ENCODE results near the gene PTPRJ. TPM values are rescaled to one million over a fixed set of nuclear protein-coding genes. Genes with fewer than 3 reads are reported as not detected.

PTPRJ gene
- total and polyA plus RNA-seq, 7 donors, result 0.32 to 12.4 (median 4.1) TPM

GRCh38 chr11:48029681-48030290, 49.4 kb downstream of the PTPRJ start:
- WGBS, 3 donors, result 74 to 77% (median 76%) methylated on average over 6 of the region's 6 CpGs
- Histone ChIP-seq H3K4me1 (peaks cover 37% of the 10 kb centered on the region), H3K27me3 (ENCODE audit: insufficient read depth in 3 of 3, low read length in 2 of 3) (no peaks in the 10 kb centered on the region), H3K9me3 (no peaks in the 10 kb centered on the region), H3K36me3 (ENCODE audit: insufficient read depth in 1 of 2, low read depth in 1 of 2) (no peaks in the 10 kb centered on the region), H3K27ac (no peak overlapping the region), H3K4me3 (no peak overlapping the region)
- no peak for TF ChIP-seq CTCF (IDR thresholded peaks at IDR 0.05)
- DNase-seq, result no peak
- ATAC-seq, result no peak
- intact Hi-C loops (cut with DNase I), result loop anchor here (5.0 to 10.0 kb wide), 2 partner anchors 37 to 55 kb away; no protein-coding TSS in a partner anchor

GRCh38 chr11:48031602-48032001, 51.2 kb downstream of the PTPRJ start:
- DNase-seq (no peak), ATAC-seq (no peak)
- peaks cover 43% of the 10 kb centered on the region for H3K4me1 ChIP-seq
- WGBS, 3 donors, result 81 to 91% (median 85%) methylated on average over 6 of the region's 6 CpGs
- no peaks in the 10 kb centered on the region for H3K27me3 ChIP-seq (ENCODE audit: insufficient read depth in 3 of 3, low read length in 2 of 3)
- no peaks in the 10 kb centered on the region for H3K36me3 ChIP-seq (ENCODE audit: insufficient read depth in 1 of 2, low read depth in 1 of 2)
- no peak for TF ChIP-seq CTCF (IDR thresholded peaks at IDR 0.05)
- H3K4me3 ChIP-seq, result no peak overlapping the region
- intact Hi-C loops (cut with DNase I), result loop anchor here (5.0 to 10.0 kb wide), 2 partner anchors 39 to 53 kb away; no protein-coding TSS in a partner anchor
- no peak overlapping the region for H3K27ac ChIP-seq
- no peaks in the 10 kb centered on the region for H3K9me3 ChIP-seq

GRCh38 chr11:48032721-48033120, 52.4 kb downstream of the PTPRJ start:
- H3K27me3 ChIP-seq (ENCODE audit: insufficient read depth in 3 of 3, low read length in 2 of 3), result no peaks in the 10 kb centered on the region
- no peak for TF ChIP-seq CTCF (IDR thresholded peaks at IDR 0.05)
- intact Hi-C loops (cut with DNase I), result loop anchor here (5.0 to 10.0 kb wide), 2 partner anchors 40 to 52 kb away; no protein-coding TSS in a partner anchor
- 84 to 88% (median 84%) methylated on average over 6 of the region's 6 CpGs for WGBS, 3 donors
- peaks cover 44% of the 10 kb centered on the region for H3K4me1 ChIP-seq
- no peaks in the 10 kb centered on the region for H3K36me3 ChIP-seq (ENCODE audit: insufficient read depth in 1 of 2, low read depth in 1 of 2)
- ATAC-seq, result no peak
- H3K9me3 ChIP-seq, result no peaks in the 10 kb centered on the region
- no peak overlapping the region for H3K27ac ChIP-seq
- no peak overlapping the region for H3K4me3 ChIP-seq
- DNase-seq, result no peak

- intact Hi-C loops (cut with DNase I), result loop anchor here (5.0 to 10.0 kb wide), 2 partner anchors 42 to 51 kb away; no protein-coding TSS in a partner anchor
- H3K27ac ChIP-seq, result no peak overlapping the region
Observed at GRCh38 chr11:48033918-48034341, 53.6 kb downstream of the PTPRJ start.

More at GRCh38 chr11:48033918-48034341, 53.6 kb downstream of the PTPRJ start:
- no peak for DNase-seq
- H3K4me1 ChIP-seq, result peaks cover 48% of the 10 kb centered on the region
- H3K9me3 ChIP-seq, result no peaks in the 10 kb centered on the region
- no peaks in the 10 kb centered on the region for H3K36me3 ChIP-seq (ENCODE audit: insufficient read depth in 1 of 2, low read depth in 1 of 2)
- H3K4me3 ChIP-seq, result no peak overlapping the region
- WGBS, 3 donors, result 51 to 75% (median 74%) methylated on average over 3 of the region's 3 CpGs
- no peak for TF ChIP-seq CTCF (IDR thresholded peaks at IDR 0.05)
- no peak for ATAC-seq
- no peaks in the 10 kb centered on the region for H3K27me3 ChIP-seq (ENCODE audit: insufficient read depth in 3 of 3, low read length in 2 of 3)
